Glomerular visceral epithelial cell (primary cell): Measurements from ENCODE around the gene LDLRAD4.
"Not testable (repeated sequence)": the region's sequence is repeated elsewhere in the genome, so short reads cannot be mapped to it uniquely, and the experiment has no call there.

ENCODE experiments used
- DNase-seq: peaks from one replicate; pipeline ENCODE4 v3.0.0-alpha.2; 2016; ENCODE audit errors: extremely low spot score

Gene LDLRAD4

GRCh38 chr18:13335903-13336302 is 117.3 kb downstream of the LDLRAD4 start:
- DNase-seq, result no peak

DNA sequence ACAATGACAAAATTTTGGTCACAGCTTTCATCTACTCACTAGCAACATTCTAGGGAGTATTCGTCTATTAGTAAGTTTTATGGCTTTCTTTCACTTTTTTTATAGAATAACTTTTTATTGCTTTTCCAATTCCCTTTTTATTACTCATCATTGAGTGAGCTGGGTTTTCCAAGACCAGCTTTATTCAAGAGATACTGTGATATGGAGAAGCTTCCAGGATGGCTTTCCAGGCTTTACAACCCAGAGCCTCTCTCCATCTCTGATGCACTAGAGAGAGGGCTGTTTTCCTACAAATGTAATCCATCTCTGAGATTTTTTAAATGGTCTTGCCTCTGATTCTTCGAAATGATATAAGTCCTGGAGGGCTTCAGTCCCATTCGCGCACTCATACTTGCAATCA is 118.3 kb downstream of the LDLRAD4 start:
- no peak for DNase-seq

DNA sequence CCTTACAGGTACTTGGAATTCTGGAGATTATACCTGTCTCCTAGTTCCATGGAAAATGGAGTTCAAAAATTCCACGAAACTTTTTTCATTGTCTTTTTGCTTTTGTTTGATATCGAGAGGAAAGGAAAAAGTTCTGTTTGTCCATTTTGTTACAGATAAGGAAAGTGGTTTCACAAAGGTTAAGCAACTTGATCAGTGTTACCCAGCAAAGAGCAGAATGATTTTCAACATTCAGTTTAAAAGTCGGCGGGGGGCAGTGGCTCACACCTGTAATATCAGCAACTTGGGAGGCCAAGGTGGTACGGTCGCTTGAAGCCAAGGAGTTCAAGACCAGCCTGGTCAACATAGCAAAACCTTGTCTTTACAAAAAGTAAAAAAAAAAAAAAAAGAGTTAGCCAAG is 118.8 kb downstream of the LDLRAD4 start:
- DNase-seq, result no peak

DNA sequence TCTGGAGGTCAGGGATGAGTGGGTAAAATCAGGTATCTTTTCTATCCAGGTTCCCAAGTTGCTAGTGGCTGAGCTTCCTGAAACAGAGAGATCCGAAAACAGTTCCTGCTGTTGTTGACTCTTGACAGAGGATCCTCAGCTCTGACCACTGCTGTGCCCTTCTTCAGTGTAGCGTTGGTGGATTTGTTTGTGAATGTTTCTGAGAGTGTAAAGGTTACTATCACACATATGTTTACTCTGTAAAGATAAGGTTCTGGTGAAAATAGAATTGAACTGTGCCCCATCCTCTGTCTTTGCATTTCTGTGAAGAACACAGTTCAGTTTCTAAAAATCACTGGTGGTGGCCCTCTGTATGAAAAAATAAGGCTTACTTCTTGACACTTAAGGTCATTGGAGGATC is 119.8 kb downstream of the LDLRAD4 start:
- DNase-seq, result no peak

- DNase-seq, result no peak
Measured at GRCh38 chr18:13339653-13340052, 121.1 kb downstream of the LDLRAD4 start.

- DNase-seq, result not testable (repeated sequence)
Measured at GRCh38 chr18:13346449-13346848, 127.9 kb downstream of the LDLRAD4 start.

GRCh38 chr18:13353084-13353823 is 134.7 kb downstream of the LDLRAD4 start:
- DNase-seq, result no peak

DNA sequence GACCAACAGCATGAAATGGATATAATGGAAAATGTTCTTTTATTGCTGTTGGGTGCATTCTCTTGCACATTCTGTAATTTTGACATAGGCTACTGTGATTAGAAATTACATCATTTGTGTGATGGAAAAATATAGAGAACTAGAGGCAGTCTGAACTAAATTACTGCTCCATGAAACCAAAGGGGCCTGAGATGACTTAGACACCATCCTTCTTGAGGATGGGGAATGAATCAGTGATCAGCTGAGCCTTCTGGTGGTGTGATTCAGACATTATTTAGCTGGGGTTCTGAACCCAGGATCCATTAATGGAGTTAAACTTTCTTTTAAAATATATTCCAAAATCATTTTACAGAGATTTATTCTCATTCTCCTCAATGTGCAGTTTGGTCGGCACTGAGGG is 135.8 kb downstream of the LDLRAD4 start:
- DNase-seq, result no peak

- no peak for DNase-seq
Measured at GRCh38 chr18:13356032-13356431, 137.5 kb downstream of the LDLRAD4 start.

- DNase-seq, result no peak
Measured at GRCh38 chr18:13357289-13357688, 138.7 kb downstream of the LDLRAD4 start.

- DNase-seq, result no peak
Measured at GRCh38 chr18:13359210-13359609, 140.7 kb downstream of the LDLRAD4 start.

- DNase-seq, result no peak
Measured at GRCh38 chr18:13361431-13361830, 142.9 kb downstream of the LDLRAD4 start.

DNA sequence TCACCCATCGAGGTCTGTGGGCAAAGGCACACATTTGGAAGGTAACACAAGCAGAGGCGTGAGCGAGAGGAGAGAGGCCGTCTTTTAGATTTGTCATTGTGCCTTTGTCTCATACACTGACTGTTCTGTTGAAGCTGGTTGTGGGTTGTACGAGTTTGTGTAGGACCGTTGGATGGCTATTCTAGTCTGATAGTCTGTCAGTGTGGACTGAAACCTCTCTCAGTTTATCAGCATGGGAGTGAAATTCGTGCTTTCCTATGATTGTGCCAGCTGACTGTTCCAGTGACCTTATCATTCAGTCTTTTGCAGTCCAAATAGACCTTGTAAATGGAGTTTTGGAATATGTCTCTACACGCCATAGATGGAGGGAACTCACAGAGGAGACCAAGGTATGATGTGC is 143.5 kb downstream of the LDLRAD4 start:
- no peak for DNase-seq

DNA sequence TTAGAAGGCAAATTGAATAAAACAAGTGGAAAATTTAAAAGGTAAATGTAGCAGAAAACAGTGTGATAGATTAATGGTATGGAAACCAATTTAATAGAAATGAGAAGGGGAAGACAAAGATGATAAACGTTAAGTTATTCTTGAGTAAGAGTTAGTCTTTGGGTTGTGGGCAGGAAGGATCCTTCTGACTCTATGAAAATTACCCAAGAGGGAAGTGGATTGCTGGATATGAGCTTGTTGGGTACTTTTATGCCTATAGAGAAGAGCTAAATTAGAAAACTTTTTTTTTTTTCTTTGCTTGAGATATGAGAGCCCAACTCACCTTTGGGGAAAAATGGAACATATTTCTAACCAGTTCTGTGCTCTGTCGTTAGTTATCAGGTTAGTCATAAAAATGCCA is 144.0 kb downstream of the LDLRAD4 start:
- no peak for DNase-seq

DNA sequence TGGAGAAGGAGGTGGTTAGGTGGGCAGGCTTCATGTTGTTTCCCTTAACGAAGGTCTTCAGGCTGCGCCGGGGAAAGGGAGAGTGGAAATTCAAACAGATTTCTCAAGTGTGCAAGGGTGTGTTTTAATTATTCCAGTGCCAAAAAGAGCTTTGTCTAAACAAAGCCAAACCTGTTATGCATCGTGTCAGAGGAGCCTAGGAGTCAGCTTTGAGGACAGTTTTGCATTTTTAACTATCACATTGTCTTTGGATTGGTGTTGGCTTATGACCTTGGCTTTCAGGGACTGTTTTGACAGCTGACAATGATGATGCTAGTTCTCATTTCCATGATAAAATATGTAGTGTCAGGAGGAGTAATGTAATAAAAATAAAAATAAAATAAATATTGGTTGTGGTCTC is 144.8 kb downstream of the LDLRAD4 start:
- no peak for DNase-seq

DNA sequence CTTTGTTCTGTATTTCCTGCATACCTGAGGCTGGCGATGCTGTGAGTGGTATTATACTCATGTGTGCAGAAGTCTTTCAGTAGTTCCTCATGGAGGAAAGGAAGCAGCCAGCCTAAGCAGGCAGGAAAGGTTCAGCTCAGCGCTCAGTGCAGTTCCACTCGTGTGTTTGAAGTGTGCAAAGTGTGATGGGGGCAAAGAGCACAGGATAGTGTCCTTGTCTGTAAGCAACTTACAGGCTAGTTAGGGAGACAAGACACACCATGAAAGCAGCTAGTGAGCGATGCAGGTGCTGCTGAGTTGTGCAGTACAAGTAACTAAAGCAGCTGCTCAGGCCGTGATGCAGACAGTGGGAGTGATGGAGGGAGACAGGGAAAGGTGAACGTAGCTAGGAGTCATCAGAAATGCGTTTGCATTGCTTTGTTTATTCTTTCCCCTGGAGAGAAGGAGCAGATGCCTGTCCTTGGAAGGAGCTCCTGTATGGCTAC is 146.2 kb downstream of the LDLRAD4 start:
- DNase-seq, result no peak

DNA sequence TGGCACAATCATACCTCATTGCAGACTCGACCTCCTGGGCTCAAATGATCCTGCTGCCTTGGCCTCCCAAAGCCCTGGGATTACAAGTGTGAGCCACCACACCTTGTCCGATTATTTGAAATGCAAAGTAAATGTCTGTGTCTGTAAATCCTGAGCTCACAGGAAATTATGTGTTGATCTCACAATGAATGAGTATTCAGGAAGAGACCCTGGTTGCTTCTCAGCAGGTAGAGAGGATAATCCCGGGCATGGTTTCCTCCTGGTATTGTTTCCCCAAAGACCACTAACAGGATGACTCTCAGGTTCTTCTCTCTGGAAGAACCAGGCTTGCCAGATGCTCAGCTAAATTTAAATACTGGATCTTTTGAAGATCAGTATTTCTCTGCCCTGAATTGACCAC is 147.6 kb downstream of the LDLRAD4 start:
- no peak for DNase-seq

DNA sequence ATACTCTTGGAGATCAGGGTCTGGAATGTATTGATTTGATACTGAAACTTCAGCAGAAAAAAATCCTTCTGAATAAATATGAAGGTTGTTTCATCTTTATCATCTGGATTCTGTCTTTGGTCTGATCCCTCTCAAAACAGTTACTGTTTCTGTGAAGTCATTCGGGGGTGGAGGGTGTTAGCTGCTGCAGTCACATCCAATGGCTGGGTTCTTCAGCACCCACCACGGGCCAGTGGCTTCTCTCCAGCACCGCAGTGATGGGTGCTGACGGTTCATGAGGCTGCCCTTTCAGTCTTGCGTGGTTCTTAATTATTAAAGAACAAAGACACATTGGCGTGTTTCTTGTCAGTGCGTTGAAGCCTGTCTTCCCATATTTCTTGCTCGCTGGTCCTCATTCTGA is 148.0 kb downstream of the LDLRAD4 start:
- no peak for DNase-seq

- no peak for DNase-seq
Measured at GRCh38 chr18:13366962-13367892, 148.7 kb downstream of the LDLRAD4 start.

- DNase-seq, result no peak
Measured at GRCh38 chr18:13368080-13368813, 149.7 kb downstream of the LDLRAD4 start.

- DNase-seq, result no peak
Measured at GRCh38 chr18:13369353-13369752, 150.8 kb downstream of the LDLRAD4 start.
